ENCODE measurements around the gene YPEL2. TPM values are rescaled to one million over a fixed set of nuclear protein-coding genes. Genes with fewer than 3 reads are reported as not detected.

YPEL2 gene
- total and polyA plus RNA-seq, 2 of the 13 experiments (the other 11 are each of a cell fraction or from before 2014, with no cell fraction given), result 8.5 to 21.1 TPM

- TF ChIP-seq SOX13 (IDR thresholded peaks at IDR 0.05) (no peak), SOX13 (CRISPR knock-in tag; conservative IDR thresholded peaks at IDR 0.05 in 1 of 2, IDR thresholded peaks at IDR 0.05 in 1 of 2) (no peak), MIXL1 (CRISPR knock-in tag; IDR thresholded peaks at IDR 0.05) (no peak; the same call in 1 of the 2 replicates), ZBTB33 (CRISPR knock-in tag; IDR thresholded peaks at IDR 0.05) (no peak), ZNF432 (CRISPR knock-in tag; IDR thresholded peaks at IDR 0.05; ENCODE audit: borderline replicate concordance) (no peak), ZNF576 (CRISPR knock-in tag; IDR thresholded peaks at IDR 0.05) (0 out of 2 replicates have a peak, but pooled peaks have one; percentile 21), HOXD1 (CRISPR knock-in tag; IDR thresholded peaks at IDR 0.05) (no peak), ZNF644 (CRISPR knock-in tag; IDR thresholded peaks at IDR 0.05; ENCODE audit: low read depth) (no peak), SRF (IDR thresholded peaks at IDR 0.05; ENCODE audit: low read depth, low read length) (no peak), RFX5 (IDR thresholded peaks at IDR 0.05; ENCODE audit: low read depth, low read length) (no peak), MBNL3 (CRISPR knock-in tag; conservative IDR thresholded peaks at IDR 0.05) (no peak), BRD4 (CRISPR knock-in tag; IDR thresholded peaks at IDR 0.05) (no peak), ZNF770 (CRISPR knock-in tag; IDR thresholded peaks at IDR 0.05) (no peak), ZNF672 (CRISPR knock-in tag; IDR thresholded peaks at IDR 0.05) (no peak), BORCS8-MEF2B (CRISPR knock-in tag; IDR thresholded peaks at IDR 0.05) (no peak), ZNF629 (CRISPR knock-in tag; conservative IDR thresholded peaks at IDR 0.05) (no peak), ZNF740 (CRISPR knock-in tag; IDR thresholded peaks at IDR 0.05) (no peak), ZNF235 (CRISPR knock-in tag; IDR thresholded peaks at IDR 0.05; ENCODE audit: borderline replicate concordance) (peak; percentile 83; the same call in 1 of the 2 replicates), SMC3 (IDR thresholded peaks at IDR 0.05; ENCODE audit: low read length) (peak; percentile 25), ZNF510 (CRISPR knock-in tag; IDR thresholded peaks at IDR 0.05; ENCODE audit: low read depth) (no peak), KLF6 (CRISPR knock-in tag; IDR thresholded peaks at IDR 0.05) (no peak), ZNF333 (CRISPR knock-in tag; IDR thresholded peaks at IDR 0.05; ENCODE audit: borderline replicate concordance) (peak; percentile 51; the same call in 1 of the 2 replicates), FOXO1 (CRISPR knock-in tag; IDR thresholded peaks at IDR 0.05) (no peak), YY1 (IDR thresholded peaks at IDR 0.05; ENCODE audit: insufficient read depth, insufficient replicate concordance, low read depth, low read length) (peak; percentile 18)
- TF ChIP-seq, protein P1, sequence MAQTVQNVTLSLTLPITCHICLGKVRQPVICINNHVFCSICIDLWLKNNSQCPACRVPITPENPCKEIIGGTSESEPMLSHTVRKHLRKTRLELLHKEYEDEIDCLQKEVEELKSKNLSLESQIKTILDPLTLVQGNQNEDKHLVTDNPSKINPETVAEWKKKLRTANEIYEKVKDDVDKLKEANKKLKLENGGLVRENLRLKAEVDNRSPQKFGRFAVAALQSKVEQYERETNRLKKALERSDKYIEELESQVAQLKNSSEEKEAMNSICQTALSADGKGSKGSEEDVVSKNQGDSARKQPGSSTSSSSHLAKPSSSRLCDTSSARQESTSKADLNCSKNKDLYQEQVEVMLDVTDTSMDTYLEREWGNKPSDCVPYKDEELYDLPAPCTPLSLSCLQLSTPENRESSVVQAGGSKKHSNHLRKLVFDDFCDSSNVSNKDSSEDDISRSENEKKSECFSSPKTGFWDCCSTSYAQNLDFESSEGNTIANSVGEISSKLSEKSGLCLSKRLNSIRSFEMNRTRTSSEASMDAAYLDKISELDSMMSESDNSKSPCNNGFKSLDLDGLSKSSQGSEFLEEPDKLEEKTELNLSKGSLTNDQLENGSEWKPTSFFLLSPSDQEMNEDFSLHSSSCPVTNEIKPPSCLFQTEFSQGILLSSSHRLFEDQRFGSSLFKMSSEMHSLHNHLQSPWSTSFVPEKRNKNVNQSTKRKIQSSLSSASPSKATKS (CRISPR knock-in tag; IDR thresholded peaks at IDR 0.05), result no peak
Observed at GRCh38 chr17:59366040-59366757, 34.7 kb downstream of the YPEL2 start (continued).
